Left lung (tissue), 10 donors: ENCODE data around the gene C22orf39. TPM values are rescaled to one million over a fixed set of nuclear protein-coding genes. Genes with fewer than 3 reads are reported as not detected.

Source experiments
- ATAC-seq: fragments of 200-7000 bp; cut with Tn5 transposase; one replicate; pipeline ENCODE4 v1.9.1; 2020; ENCODE audit warnings: moderate library complexity
- DNase-seq, 4 donors: peaks; one replicate each; pipeline ENCODE4 v3.0.0-alpha.2; 2013 to 2020
- H3K27ac ChIP-seq, 2 donors: fragments of 200-600 bp; sonication (generic) in 1 of 2; one replicate each; pipeline versions ENCODE4 v1.5.0 to v1.8.0; 2020 to 2021
- H3K27me3 ChIP-seq, 2 donors: fragments of 200-600 bp; sonication (generic) in 1 of 2; one replicate each; pipeline versions ENCODE4 v1.5.0 to v1.8.0; 2020 to 2021
- H3K36me3 ChIP-seq, 2 donors: fragments of 200-600 bp; sonication (generic) in 1 of 2; one replicate each; pipeline versions ENCODE4 v1.5.0 to v1.8.0; 2020 to 2021
- H3K4me1 ChIP-seq, 2 donors: fragments of 200-600 bp; one replicate each; pipeline ENCODE4 v1.8.0; 2021
- H3K4me3 ChIP-seq, 2 donors: fragments of 200-600 bp; sonication (generic) in 1 of 2; one replicate each; pipeline versions ENCODE4 v1.5.0 to v1.8.0; 2020 to 2021; ENCODE audit warnings: mild to moderate bottlenecking in 1 of 2
- H3K9me3 ChIP-seq, 2 donors: fragments of 200-600 bp; sonication (generic) in 1 of 2; one replicate each; pipeline versions ENCODE4 v1.5.0 to v1.8.0; 2020 to 2021
- CTCF ChIP-seq, 2 donors: fragments of 200-600 bp; sonication (generic) in 1 of 2; IDR thresholded peaks; one replicate each; pipeline versions ENCODE4 v1.5.0 to v1.8.0; 2021; ENCODE audit warnings: antibody characterized with exemption in 2 of 2
- intact Hi-C, 2 donors: fragments of 100-400 bp; cut with DNase I; formaldehyde crosslinking; loops; one replicate each; pipeline versions ENCODE4 v1.11.2 to v1.14.2; 2022
- polyA plus RNA-seq, 6 donors: library from polyadenylated mRNA; unstranded; fragments of 120-200 nt; gene quantifications; one replicate each; pipeline ENCODE4 v1.2.1, GENCODE V29; 2013; ENCODE audit not compliant: insufficient read length in 6 of 6
- total RNA-seq, 2 donors: library from RNA; stranded (reverse); fragmentation: NEBNext Ultra II Directional; extraction: Animal tissue kit (Norgen Biotek cat#: 25700); gene quantifications; one replicate each; pipeline ENCODE4 v1.2.1, GENCODE V29; 2021
- donor health status: DM: no; HTN: yes; CAD: no.
- donor health status: DM: no; HTN: no; CAD: no.

C22orf39 gene
- total and polyA plus RNA-seq, 8 donors, result 30.1 to 42.9 (median 37.1) TPM

DNA sequence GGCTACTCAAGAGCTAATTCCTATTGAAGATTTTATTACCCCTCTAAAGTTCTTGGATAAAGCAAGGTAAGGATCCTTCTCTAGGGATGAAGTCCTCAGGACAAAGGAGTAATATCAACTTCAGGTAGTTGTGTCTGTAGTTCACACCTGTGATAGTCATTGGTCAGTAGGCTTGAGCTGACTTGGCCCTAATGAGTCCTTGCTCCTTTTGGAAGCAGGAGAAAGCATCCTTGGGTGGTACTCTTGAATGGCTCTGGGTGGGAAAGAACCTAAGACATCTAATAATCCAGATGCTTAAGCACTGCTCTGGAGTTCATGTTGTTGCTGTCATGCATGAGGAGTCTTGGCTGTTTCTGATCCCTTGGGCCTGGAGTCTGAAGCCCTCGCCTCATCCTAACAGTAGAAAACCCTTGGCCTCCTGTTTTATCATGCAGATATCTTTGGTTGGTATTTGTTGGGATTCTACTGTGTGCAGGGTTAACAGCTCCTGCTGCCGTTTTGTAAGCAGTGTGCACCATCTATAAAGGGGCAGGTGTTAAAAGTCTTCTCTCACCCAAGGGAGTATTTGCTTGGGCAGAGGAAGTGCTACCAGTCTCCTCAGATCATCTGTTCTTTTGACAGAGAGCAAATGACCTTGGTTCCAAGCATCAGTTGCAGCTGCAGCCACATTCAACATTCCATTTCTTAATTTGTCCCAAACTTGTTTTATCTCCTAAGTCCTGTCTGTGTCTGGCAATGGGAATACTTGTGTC, 12.5 kb downstream of the C22orf39 start:
- ATAC-seq (no peak), DNase-seq (no peak)
- peaks cover 6 to 25% of the 10 kb centered on the region in 2 donors for H3K4me1 ChIP-seq
- intact Hi-C loops, result no loop called here
- H3K27me3 ChIP-seq, result no peaks in the 10 kb centered on the region
- no peaks in the 10 kb centered on the region for H3K9me3 ChIP-seq
- no peak overlapping the region for H3K27ac ChIP-seq
- H3K36me3 ChIP-seq, result peaks cover 0 to 37% of the 10 kb centered on the region in 2 donors
- TF ChIP-seq CTCF (IDR thresholded peaks at IDR 0.05), result no peak
- H3K4me3 ChIP-seq, result no peak overlapping the region

GRCh38 chr22:19434401-19434800, 13.1 kb downstream of the C22orf39 start:
- no peak overlapping the region for H3K4me3 ChIP-seq
- H3K27me3 ChIP-seq, result no peaks in the 10 kb centered on the region
- peaks cover 0 to 32% of the 10 kb centered on the region in 2 donors for H3K36me3 ChIP-seq
- H3K27ac ChIP-seq, result no peak overlapping the region
- intact Hi-C loops, result no loop called here
- TF ChIP-seq CTCF (IDR thresholded peaks at IDR 0.05), result no peak
- H3K9me3 ChIP-seq, result no peaks in the 10 kb centered on the region
- ATAC-seq (no peak), DNase-seq (no peak)
- peaks cover 11 to 31% of the 10 kb centered on the region in 2 donors for H3K4me1 ChIP-seq

DNA sequence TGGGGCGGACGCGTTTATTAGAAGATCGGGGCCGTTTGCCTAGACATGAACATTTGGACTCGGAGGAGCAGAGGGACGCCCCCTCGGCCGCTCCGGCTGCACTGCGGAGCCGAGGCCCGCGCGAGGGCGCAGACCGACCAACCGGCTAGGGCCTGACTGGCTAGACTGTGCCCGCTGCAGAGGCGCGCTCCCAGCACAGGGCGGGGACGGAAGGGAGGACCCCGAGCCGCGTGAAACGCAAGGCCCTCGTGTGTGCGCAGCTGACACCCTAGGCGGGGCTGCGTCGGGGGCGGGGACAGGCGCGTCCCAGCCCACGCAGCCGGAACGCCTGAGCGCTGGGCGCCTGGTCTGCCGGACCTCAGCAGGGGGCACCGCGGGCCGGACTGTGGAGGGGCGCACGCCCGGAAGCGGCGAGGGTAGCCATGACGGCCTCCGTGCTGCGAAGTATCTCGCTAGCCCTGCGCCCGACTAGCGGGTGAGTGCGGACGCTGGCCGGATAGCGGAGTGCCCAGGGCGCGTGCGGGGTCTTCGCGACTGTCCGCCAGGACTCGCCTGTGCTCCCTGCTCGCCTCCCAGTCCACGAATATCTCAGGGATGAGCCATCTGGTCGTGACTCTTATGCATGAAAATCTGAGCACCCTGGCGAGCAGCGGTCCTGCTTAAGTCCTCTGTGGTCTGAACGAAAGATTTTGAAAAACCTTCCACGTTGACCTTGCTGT, 15.2 kb downstream of the C22orf39 start, which contains the start of gene MRPL40:
MRPL40 (plus strand) TSS at position 413 of the 719 bp plus-strand sequence; CDS start at position 423, 10 bp downstream.
- intact Hi-C loops, result no loop called here
- peak within 1 kb of the TSS; percentile 96 to 98 for H3K27ac ChIP-seq
- H3K9me3 ChIP-seq, result no peaks in the 10 kb centered on the region
- TF ChIP-seq CTCF (IDR thresholded peaks at IDR 0.05), result peak in 1 of 2 donors; percentile 13
- H3K4me3 ChIP-seq, result peak within 1 kb of the TSS; percentile 87 to 96
- peaks cover 11 to 46% of the 10 kb centered on the region in 2 donors for H3K4me1 ChIP-seq
- H3K27me3 ChIP-seq, result no peaks in the 10 kb centered on the region
- DNase-seq (peak; percentile 91 to 98 (median 96)), ATAC-seq (peak; percentile 97)
- peaks cover 0 to 32% of the 10 kb centered on the region in 2 donors for H3K36me3 ChIP-seq

DNA sequence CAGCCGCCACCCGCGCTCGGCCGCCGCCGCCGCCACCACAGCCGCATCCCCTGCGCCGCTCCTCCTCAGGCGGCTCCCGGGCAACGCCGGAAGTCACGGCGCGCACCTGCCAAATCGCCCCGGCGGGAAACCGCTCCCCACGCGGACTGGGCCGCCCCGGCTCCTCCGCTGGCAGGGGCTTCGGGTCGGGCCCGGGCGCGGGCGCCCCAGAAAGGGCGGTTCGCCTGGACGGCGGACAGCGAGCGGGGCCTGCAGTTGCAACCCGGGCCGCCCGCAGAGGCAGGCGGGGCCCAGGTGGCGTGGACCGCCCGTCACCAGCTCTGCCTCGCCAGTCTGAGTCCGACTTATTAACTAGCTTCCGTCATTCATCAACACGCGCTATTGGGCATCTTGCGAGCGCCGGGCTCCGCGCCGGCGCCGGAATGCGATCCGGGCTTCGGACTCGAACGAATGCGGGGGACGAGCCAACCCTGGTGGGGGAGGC, 15.8 kb downstream of the C22orf39 start, which contains the start of gene HIRA:
HIRA (minus strand) TSS at position 85 of the 484 bp plus-strand sequence. CDS start 257 bp downstream, outside the sequence.
- TF ChIP-seq CTCF (IDR thresholded peaks at IDR 0.05), result no peak
- DNase-seq (peak; percentile 75 to 96 (median 80)), ATAC-seq (peak; percentile 77)
- Histone ChIP-seq H3K4me1 (peaks cover 11 to 51% of the 10 kb centered on the region in 2 donors), H3K27me3 (no peaks in the 10 kb centered on the region), H3K36me3 (peaks cover 0 to 26% of the 10 kb centered on the region in 2 donors), H3K27ac (peak within 1 kb of the TSS; percentile 96 to 98), H3K9me3 (no peaks in the 10 kb centered on the region), H3K4me3 (peak within 1 kb of the TSS; percentile 87 to 96)
- intact Hi-C loops, result no loop called here
